NB4 (cell line): Measurements from ENCODE around the gene ST6GALNAC1.

Source experiments
- CTCF ChIP-seq: IDR thresholded peaks from one replicate; pipeline ENCODE4 v1.5.1; 2012; ENCODE audit warnings: low read depth, low read length
- MAX ChIP-seq: IDR thresholded peaks from 2 replicates; pipeline ENCODE4 v1.6.1; 2011; ENCODE audit warnings: low read depth, low read length
- POLR2A ChIP-seq: IDR thresholded peaks from 2 replicates; pipeline ENCODE4 v1.6.1; 2011; ENCODE audit warnings: mild to moderate bottlenecking; ENCODE audit not compliant: insufficient read length; ENCODE audit errors: extremely low read depth

DNA sequence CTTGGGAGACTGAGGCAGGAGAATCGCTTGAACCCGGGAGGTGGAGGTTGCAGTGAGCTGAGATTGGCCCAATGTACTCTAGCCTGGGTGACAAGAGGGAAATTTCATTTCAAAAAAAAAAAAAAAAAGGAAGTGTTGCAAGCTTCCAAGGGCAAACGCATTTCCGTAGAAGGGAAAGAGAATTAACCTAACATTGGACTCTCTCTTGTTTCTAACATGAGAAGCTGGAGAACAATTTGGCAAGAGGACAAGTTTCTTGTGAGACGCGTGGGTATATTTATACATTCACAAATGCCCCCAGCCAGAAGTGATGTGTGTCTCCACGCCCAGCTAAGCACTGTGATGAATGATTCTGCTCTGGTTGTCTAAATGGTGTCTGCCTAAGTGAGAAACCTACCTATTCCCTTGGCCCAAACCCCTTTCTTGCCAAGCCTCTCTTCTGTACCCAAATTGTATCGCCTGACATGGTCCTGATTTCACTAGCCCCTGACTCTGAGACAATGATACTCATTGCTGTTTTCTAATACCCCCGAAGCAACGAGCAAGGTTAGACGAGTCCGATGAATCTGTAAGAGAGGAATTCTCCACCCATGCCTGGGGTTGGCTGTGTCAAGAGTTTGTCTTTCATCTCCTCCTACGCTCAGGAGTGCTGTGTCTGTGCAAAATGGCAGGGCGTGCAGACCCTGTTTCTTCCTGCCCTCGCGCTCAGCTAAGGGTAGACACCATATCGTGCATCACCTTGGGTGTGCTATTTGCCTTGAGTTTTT lies 43.7 kb downstream of the ST6GALNAC1 start:
- TF ChIP-seq CTCF (no peak), POLR2A (no peak), MAX (no peak)
